Mesangial cell (primary cell): Measurements from ENCODE around the gene CR1. TPM values are rescaled to one million over a fixed set of nuclear protein-coding genes. Genes with fewer than 3 reads are reported as not detected.

ENCODE experiments used
- total RNA-seq: library from RNA; depleted of rRNA; stranded (reverse); fragments of >200 nt; gene quantifications from 2 replicates; pipeline ENCODE4 v1.2.3, GENCODE V29; 2015

CR1 gene
- not detected in 2 replicates for total RNA-seq

DNA sequence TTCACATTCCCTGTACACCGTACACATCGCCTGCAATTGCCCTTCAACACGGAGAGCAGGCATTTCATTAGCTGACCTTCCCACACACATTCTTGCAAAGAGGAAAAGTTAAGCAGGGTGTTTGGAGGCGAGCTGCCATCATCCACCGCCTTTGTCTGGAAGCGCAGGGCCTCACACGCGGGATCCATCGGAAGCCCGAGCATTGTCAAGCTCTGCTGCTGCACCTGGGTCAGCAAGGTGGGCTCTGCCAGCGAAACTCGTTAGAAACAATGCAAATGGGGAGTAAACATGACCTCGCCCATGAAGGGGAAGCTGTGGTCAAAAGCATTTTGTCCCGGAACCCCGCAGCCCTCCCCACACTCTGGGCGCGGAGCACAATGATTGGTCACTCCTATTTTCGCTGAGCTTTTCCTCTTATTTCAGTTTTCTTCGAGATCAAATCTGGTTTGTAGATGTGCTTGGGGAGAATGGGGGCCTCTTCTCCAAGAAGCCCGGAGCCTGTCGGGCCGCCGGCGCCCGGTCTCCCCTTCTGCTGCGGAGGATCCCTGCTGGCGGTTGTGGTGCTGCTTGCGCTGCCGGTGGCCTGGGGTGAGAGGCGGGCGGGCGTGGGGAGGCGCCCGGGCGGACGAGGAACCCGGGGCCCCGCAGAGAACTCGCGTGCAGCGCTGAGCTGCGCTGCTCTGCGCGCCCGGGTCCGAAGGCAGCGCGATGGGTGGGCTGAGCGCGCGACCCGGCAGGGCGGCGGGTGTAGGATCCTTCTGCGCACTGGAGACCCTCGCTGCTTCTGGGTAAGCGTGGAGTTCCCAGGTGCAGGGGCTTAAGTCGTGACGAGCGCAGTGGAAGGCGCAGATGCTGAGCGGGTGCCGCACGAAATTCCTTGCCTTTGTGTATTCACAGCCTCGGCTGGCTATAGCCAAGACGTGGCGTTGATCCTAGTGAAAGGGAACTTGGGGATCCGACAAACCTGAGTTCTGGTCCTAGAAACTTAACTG is at the start of gene CR1:
Gene CR1 (plus strand): TSS at position 357 of the 992 bp plus-strand sequence. CDS start 111 bp downstream, at position 468.

DNA sequence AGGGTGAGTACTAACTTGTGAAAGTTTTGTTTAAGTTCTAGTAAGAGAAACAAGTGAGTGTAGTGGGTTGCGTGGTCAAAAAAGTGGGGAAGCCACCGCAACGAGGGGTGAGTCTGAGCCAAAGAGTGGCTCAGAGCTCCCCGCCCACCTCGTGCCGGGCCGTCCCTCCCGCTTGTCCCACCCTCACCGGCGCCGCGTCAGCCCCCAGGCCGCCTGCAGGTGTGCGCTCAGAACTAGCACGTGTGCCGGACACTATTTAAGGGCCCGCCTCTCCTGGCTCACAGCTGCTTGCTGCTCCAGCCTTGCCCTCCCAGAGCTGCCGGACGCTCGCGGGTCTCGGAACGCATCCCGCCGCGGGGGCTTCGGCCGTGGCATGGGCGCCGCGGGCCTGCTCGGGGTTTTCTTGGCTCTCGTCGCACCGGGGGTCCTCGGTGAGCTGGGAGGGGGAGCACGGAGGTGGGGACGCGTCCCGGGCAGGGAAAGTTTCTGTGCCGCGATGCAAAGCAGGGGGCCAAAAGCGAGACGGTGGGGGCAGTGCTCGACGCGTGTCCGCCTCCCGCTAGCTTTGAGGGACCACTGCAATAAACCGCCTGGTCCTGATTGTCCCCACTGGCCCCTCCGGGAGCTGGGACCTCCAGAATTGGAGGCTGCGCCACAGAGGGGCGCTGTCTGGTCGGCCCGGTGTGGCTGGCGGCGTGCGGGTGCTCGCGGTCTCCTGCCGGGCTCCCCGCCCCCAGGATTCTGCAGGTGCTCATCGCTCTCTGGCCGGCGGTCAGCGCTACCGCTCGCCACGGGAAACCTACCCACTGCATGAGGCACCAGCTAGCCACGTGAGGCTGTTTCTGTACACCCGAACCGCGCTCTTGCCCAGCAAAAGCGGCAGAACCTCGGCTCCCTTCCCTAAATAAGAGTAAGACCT is 41.7 kb upstream of the CR1 start, which contains the start of gene CR2:
Gene CR2 (plus strand): TSS at position 283 of the 919 bp plus-strand sequence. CDS start 91 bp downstream, at position 374.

DNA sequence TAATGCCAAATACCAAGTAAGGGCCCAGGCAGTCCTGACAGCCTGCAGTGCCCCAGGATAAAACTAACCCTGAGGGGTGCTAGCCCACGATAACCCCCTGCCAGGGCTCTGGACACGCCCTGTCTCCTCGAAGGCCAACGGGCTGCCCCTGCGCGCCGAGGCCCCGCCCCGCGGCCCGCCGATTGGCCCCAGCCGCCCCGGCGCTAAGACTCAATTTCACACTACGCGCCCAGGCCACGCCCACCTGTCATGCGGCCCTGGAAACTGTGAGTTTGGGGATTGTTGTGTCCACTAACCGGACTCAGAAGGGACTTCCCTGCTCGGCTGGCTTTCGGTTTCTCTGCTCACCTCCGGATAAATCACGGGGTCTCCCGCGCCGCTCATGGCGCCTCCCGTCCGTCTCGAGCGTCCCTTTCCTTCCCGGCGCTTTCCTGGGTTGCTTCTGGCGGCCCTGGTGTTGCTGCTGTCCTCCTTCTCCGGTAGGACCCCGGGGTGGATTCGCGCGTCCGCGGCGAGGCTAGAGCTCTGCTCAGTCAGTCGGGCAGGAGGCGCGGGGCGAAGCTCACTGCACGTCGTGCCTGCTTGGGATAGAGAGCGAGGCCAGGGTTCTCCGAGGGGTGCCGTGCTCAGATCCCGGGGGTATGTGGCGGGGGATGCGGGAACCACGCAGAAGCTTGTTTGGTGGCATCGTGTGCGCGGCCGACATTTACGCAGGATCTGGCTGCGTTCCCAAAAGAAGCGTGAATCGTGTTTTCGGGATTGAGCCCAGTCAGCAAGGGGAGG is 149.1 kb downstream of the CR1 start, which contains the start of gene CR1L:
Gene CR1L (plus strand): TSS at position 282 of the 783 bp plus-strand sequence. CDS start 101 bp downstream, at position 383.

Other genes with a start within 250 kb of the CR1 start
- gene CD55, start 174.5 kb upstream of the CR1 start, total RNA-seq, result 23.3 and 28.3 TPM in 2 replicates
- not detected in 2 replicates for gene CR2, start 41.8 kb upstream of the CR1 start, total RNA-seq
- not detected in 2 replicates for gene CR1L, start 149.0 kb downstream of the CR1 start, total RNA-seq